Cardiac muscle cell (in vitro differentiated cells and primary cell): ENCODE results near the gene ADGRG3. TPM values are rescaled to one million over a fixed set of nuclear protein-coding genes. Genes with fewer than 3 reads are reported as not detected.
"Not testable (repeated sequence)": the region's sequence is repeated elsewhere in the genome, so short reads cannot be mapped to it uniquely, and the experiment has no call there.

Experiments used
- DNase-seq, 2 donors: peaks; one replicate each; pipeline versions ENCODE4 v3.0.0 to v3.0.0-alpha.2; 2010 to 2017; ENCODE audit warnings: low read depth in 1 of 2, low spot score in 1 of 2
- H3K27ac ChIP-seq: fragments of 200-600 bp; sonication (generic); 2 replicates; pipeline ENCODE4 v1.5.1; 2016
- H3K27me3 ChIP-seq: fragments of 200-600 bp; sonication (generic); 2 replicates; pipeline ENCODE4 v1.6.0; 2016; ENCODE audit warnings: control low read depth
- H3K36me3 ChIP-seq: fragments of 200-600 bp; sonication (generic); 2 replicates; pipeline ENCODE4 v1.5.1; 2016; ENCODE audit warnings: control low read depth
- H3K4me1 ChIP-seq: fragments of 200-600 bp; sonication (generic); 2 replicates; pipeline ENCODE4 v1.8.1; 2017; ENCODE audit warnings: low read depth, mild to moderate bottlenecking, mixed run types
- H3K4me3 ChIP-seq: fragments of 200-600 bp; sonication (generic); 2 replicates; pipeline ENCODE4 v1.5.1; 2016; ENCODE audit warnings: mild to moderate bottlenecking
- H3K9me3 ChIP-seq: fragments of 200-600 bp; sonication (generic); 2 replicates; pipeline ENCODE4 v1.5.1; 2017; ENCODE audit warnings: low read depth, mild to moderate bottlenecking, control low read depth
- polyA plus RNA-seq: library from polyadenylated mRNA; unstranded; fragments of >200 nt; fragmentation: Nextera tagmentation; extraction: Ambion mirVana; gene quantifications from 2 replicates; pipeline ENCODE4 v1.2.1, GENCODE V29; 2016
- total RNA-seq: library from RNA; depleted of rRNA; stranded (reverse); fragments of >200 nt; gene quantifications from 2 replicates; pipeline ENCODE4 v1.2.3, GENCODE V29; 2016
- TF ChIP-seq, protein P1 (sequence below): IDR thresholded peaks from 2 replicates; pipeline ENCODE4 v1.5.1; 2012; ENCODE audit warnings: low read depth, mild to moderate bottlenecking, low read length

Gene ADGRG3
- total and polyA plus RNA-seq, 2 experiments from 2014 or later, result not detected

DNA sequence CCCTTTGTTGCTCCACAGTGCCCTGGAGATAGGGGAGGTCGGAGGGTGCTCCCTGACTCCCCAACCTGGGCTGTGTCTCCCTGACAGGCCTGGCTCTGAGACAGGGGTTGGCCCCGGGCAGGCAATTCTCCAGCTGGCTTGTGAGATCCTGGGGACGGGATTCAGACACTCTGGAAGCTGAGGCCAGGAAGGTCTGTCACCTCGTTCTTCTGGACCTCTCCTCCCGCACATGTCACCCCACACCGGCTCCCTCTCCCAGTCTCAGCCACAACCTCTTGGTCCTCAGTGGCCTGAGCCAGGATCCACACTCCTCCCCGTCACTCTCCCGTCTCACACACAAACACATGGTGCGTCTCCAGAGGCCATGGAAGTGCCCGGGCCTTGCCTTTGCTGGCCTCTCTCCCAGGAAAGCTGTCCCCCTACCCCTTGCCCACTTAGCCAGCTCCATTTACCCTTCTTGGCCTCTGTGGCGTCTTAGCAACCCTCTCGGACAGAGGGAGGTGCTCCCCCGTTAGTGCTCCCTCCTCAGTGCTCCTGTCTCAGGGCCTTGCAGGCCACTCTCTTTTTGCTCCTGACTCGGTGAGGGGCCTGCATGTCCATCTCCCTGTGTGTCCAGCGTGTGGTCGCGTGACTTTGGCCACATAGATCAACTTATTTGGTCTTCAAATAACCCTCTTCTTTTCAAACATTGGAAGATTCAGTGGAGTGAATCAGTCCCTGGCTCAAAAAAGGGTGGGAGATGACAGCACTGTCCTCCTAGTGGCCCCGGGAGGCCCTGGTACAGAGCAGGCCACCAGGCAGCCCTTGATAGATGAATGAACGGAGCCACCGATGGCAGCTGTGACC, 747 bp downstream of the ADGRG3 start:
- H3K27ac ChIP-seq, result no peak overlapping the region
- H3K36me3 ChIP-seq, result no peaks in the 10 kb centered on the region
- DNase-seq, result no peak
- H3K4me3 ChIP-seq, result no peak overlapping the region
- no peaks in the 10 kb centered on the region for H3K27me3 ChIP-seq
- H3K4me1 ChIP-seq, result no peaks in the 10 kb centered on the region
- H3K9me3 ChIP-seq, result no peaks in the 10 kb centered on the region
- TF ChIP-seq, protein P1, sequence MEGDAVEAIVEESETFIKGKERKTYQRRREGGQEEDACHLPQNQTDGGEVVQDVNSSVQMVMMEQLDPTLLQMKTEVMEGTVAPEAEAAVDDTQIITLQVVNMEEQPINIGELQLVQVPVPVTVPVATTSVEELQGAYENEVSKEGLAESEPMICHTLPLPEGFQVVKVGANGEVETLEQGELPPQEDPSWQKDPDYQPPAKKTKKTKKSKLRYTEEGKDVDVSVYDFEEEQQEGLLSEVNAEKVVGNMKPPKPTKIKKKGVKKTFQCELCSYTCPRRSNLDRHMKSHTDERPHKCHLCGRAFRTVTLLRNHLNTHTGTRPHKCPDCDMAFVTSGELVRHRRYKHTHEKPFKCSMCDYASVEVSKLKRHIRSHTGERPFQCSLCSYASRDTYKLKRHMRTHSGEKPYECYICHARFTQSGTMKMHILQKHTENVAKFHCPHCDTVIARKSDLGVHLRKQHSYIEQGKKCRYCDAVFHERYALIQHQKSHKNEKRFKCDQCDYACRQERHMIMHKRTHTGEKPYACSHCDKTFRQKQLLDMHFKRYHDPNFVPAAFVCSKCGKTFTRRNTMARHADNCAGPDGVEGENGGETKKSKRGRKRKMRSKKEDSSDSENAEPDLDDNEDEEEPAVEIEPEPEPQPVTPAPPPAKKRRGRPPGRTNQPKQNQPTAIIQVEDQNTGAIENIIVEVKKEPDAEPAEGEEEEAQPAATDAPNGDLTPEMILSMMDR, result no peak

DNA sequence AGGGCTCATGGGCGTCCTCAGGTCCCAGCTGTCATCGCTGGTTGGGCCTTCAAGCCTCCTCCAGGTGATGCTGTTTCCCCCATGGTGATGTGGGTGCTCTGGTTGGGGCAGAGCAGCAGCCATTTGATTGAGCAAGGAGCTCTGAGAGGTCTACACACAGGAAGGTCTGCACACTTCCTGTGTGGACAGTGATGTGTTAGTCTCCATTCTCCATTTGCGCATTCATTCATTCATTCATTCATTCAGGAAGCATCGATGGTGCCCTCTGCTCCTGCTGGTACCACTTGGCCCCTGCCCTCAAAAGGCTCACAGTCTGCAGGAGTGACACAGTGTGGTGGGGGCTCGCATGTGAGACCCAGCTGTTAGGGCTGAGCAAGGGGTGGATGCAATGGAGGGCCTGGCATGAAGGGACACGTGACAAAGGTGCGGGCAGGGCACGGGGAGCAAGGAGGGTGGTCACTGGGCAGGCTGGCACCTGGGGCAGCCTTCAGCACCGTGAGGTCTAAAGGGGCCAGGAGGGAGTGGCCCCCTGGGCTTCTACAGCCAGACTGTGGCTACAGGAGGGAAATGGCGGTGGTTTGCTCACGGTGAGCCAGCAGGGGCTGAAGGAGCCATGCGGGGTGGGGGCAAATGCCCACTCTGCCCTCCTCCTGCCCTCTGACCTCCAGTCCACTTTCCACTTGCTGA, 1.5 kb downstream of the ADGRG3 start:
- no peaks in the 10 kb centered on the region for H3K4me1 ChIP-seq
- no peaks in the 10 kb centered on the region for H3K36me3 ChIP-seq
- H3K27me3 ChIP-seq, result no peaks in the 10 kb centered on the region
- TF ChIP-seq, protein P1, result no peak
- H3K4me3 ChIP-seq, result no peak overlapping the region
- H3K9me3 ChIP-seq, result no peaks in the 10 kb centered on the region
- no peak overlapping the region for H3K27ac ChIP-seq
- DNase-seq, result no peak

DNA sequence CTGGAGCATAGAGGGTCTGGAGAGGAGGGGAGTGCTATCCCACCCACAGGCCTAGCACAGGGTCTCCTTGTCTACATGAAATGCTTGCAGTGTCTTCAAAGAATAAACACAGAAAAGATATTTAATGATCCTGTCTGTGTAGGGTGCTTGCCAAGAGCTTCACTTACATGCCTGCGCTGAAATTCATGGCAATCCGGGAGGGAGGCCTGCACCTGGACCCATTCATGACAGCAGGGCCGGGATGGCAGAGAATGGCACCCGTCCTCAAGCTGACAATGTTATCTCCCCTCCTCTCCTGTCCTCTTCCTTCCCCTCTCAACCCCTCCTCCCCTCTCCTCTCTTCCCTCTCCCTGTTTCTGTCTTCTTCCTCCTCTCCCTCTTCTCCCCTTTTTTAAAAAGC, 2.1 kb downstream of the ADGRG3 start:
- Histone ChIP-seq H3K27ac (no peak overlapping the region), H3K27me3 (no peaks in the 10 kb centered on the region), H3K4me1 (no peaks in the 10 kb centered on the region), H3K36me3 (no peaks in the 10 kb centered on the region), H3K4me3 (no peak overlapping the region), H3K9me3 (no peaks in the 10 kb centered on the region)
- DNase-seq, result no peak
- TF ChIP-seq, protein P1, result no peak

DNA sequence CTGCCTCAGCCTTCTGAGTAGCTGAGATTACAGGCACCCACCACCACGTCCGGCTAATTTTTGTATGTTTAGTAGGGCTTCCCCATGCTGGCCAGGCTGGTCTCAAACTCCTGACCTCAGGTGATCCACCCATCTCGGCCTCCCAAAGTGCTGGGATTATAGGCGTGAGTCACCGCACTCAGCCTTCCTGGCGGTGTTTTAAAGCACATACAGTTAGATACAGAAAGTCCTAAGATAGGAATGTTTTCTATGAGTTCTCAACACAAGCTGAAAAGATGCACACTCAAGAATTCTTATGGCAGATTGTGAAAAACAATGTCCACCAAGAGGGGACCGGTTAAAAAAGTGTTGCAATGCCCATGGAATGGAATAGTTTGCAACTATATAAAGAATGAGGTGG, 3.3 kb downstream of the ADGRG3 start:
- not testable (repeated sequence) for H3K36me3 ChIP-seq, H3K9me3 ChIP-seq, H3K4me3 ChIP-seq, H3K27me3 ChIP-seq, H3K27ac ChIP-seq, H3K4me1 ChIP-seq
- DNase-seq, result peak in 1 of 2 donors; percentile 40

DNA sequence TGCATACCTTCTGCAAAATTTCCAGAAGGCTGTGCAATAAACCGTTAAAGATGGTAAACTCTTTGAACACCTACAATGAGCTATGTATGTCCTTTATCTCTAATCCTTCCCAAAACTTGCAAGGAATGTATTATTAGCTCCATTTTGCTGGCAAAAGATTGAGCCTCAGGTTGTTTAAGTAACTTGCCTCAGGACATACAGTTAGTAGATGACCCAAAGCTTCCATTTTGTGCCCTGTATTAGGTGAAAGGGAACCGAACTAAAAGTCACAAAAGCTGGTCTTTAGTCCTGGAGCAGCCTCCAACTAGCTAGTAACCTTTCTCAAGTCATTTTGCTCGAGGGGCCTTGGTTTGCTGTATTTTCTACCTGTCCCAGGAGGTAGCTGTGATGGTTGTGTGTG, 4.3 kb downstream of the ADGRG3 start:
- H3K4me1 ChIP-seq, result peaks cover 6% of the 10 kb centered on the region
- no peaks in the 10 kb centered on the region for H3K27me3 ChIP-seq
- no peaks in the 10 kb centered on the region for H3K36me3 ChIP-seq
- DNase-seq, result no peak
- no peak overlapping the region for H3K4me3 ChIP-seq
- no peak overlapping the region for H3K27ac ChIP-seq
- no peaks in the 10 kb centered on the region for H3K9me3 ChIP-seq
- TF ChIP-seq, protein P1, result no peak

DNA sequence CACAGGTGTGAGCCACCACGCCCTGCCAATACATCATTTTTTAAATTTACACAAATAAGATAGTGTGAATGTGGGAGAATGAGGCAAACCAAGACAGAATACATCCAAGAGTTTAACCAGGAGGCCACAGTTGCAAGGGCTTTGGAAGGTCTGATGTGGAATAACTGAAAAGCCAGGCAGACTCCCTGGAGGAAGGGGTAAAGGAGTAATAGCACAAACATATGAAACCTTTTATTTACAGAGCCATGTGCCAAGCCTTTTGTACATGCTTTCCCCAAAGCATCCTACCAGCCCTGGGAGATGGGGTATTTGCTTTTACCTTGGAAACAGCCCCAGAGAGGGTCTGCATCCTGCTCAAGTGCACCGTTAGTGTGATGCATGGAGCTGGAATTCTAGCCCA, 4.7 kb downstream of the ADGRG3 start:
- no peak overlapping the region for H3K27ac ChIP-seq
- peaks cover 7% of the 10 kb centered on the region for H3K4me1 ChIP-seq
- no peak for DNase-seq
- no peaks in the 10 kb centered on the region for H3K27me3 ChIP-seq
- TF ChIP-seq, protein P1, result no peak
- no peaks in the 10 kb centered on the region for H3K9me3 ChIP-seq
- H3K4me3 ChIP-seq, result no peak overlapping the region
- no peaks in the 10 kb centered on the region for H3K36me3 ChIP-seq
